HCT116 (cell line): ENCODE data around the gene GCLC. TPM values are rescaled to one million over a fixed set of nuclear protein-coding genes. Genes with fewer than 3 reads are reported as not detected.

ENCODE experiments used
- ATAC-seq: fragments of 200-7000 bp; cut with Tn5 transposase; 2 replicates; pipeline ENCODE4 v1.9.1; 2020; ENCODE audit warnings: mild to moderate bottlenecking, moderate library complexity
- BruUV-seq: library from RNA; stranded (reverse); fragments of 400-500 nt; replicated peaks from 2 replicates; lab custom pipeline; 2021; lab: Mats Ljungman, UMichigan
- CTCF ChIA-PET: fragments of 300-600 bp; sonication (Branson Sonifier 250); formaldehyde crosslinking; loops from one replicate; lab custom pipeline; 2021; ENCODE audit warnings: antibody characterized with exemption; lab: Charles Lee
- POLR2A ChIA-PET: fragments of 300-600, 350-600 bp; sonication (Branson Sonifier 250); formaldehyde crosslinking; loops from one replicate; lab custom pipeline; 2021; ENCODE audit warnings: antibody characterized with exemption; lab: Charles Lee
- RAD21 ChIA-PET, 2 experiments: fragments of 300-600 bp; sonication (Branson Sonifier 250); formaldehyde crosslinking; loops; one replicate each; lab custom pipeline; 2023; ENCODE audit warnings: low total read pairs in 2 of 2; ENCODE audit not compliant: uncharacterized antibody in 2 of 2, unreplicated experiment in 2 of 2, low non-redundant PET in 1 of 2; lab: Charles Lee
- DNase-seq: peaks from one replicate; pipeline ENCODE4 v3.0.0-alpha.2; 2010; ENCODE audit warnings: low read depth, low spot score
- H2AFZ ChIP-seq: fragments of 200-600 bp; shearing (Covaris generic), sonication (generic); 2 replicates; pipeline ENCODE4 v1.6.1; 2017; ENCODE audit warnings: low read depth, mixed run types, mixed read lengths, antibody characterized with exemption, low read length; ENCODE audit not compliant: poor library complexity, severe bottlenecking
- H3K27ac ChIP-seq: 2 replicates; pipeline ENCODE4 v1.5.1; 2012; ENCODE audit warnings: low read depth, low read length
- H3K27me3 ChIP-seq: fragments of 200-600 bp; sonication (generic); 2 replicates; pipeline ENCODE4 v1.6.1; 2016; ENCODE audit warnings: mixed run types, low read length, mixed read lengths; ENCODE audit not compliant: insufficient read depth
- H3K36me3 ChIP-seq, 2 experiments: fragments of 200-500 bp in 1 of 2; fragments of 200-600 bp in 1 of 2; sonication (Bioruptor generic) in 1 of 2; sonication (generic) in 1 of 2; 2 replicates each; pipeline versions ENCODE4 v1.5.1 to v1.6.1; 2014 to 2016; ENCODE audit warnings: low read length in 2 of 2, inconsistent platforms in 1 of 2, mixed read lengths in 1 of 2, mixed run types in 1 of 2; ENCODE audit not compliant: insufficient read depth in 2 of 2, control insufficient read depth in 1 of 2
- H3K4me1 ChIP-seq, 2 experiments: fragments of 200-600 bp in 1 of 2; sonication (generic) in 1 of 2; 2 replicates each; pipeline versions ENCODE4 v1.5.1 to v1.6.1; 2012 to 2017; ENCODE audit warnings: low read length in 2 of 2, inconsistent platforms in 1 of 2, mild to moderate bottlenecking in 1 of 2, mixed read lengths in 1 of 2, mixed run types in 1 of 2, moderate library complexity in 1 of 2; ENCODE audit not compliant: insufficient read depth in 2 of 2, control insufficient read depth in 1 of 2
- H3K4me2 ChIP-seq: fragments of 200-600 bp; sonication (generic); 2 replicates; pipeline ENCODE4 v1.6.1; 2017; ENCODE audit warnings: mixed run types, low read length, mixed read lengths
- H3K4me3 ChIP-seq, 2 experiments: fragments of 200-600 bp in 1 of 2; sonication (generic) in 1 of 2; replicated peaks in 1 of 2; 2 replicates each; pipeline ENCODE4 v1.5.1; 2011 to 2016; ENCODE audit warnings: low read length in 2 of 2, control low read depth in 1 of 2, low read depth in 1 of 2, mild to moderate bottlenecking in 1 of 2, mixed read lengths in 1 of 2, mixed run types in 1 of 2
- H3K79me2 ChIP-seq: fragments of 200-600 bp; sonication (generic); 2 replicates; pipeline ENCODE4 v1.6.1; 2017; ENCODE audit warnings: mild to moderate bottlenecking, mixed run types, low read length, moderate library complexity, mixed read lengths; ENCODE audit not compliant: insufficient read depth
- H3K9ac ChIP-seq: fragments of 200-600 bp; sonication (generic); 2 replicates; pipeline ENCODE4 v1.6.1; 2016; ENCODE audit warnings: low read length, mixed read lengths
- H3K9me2 ChIP-seq: fragments of 200-600 bp; sonication (generic), shearing (Covaris generic); 2 replicates; pipeline ENCODE4 v1.6.1; 2017; ENCODE audit warnings: mixed run types, mild to moderate bottlenecking, moderate library complexity; ENCODE audit not compliant: insufficient read depth
- H3K9me3 ChIP-seq, 2 experiments: fragments of 200-500 bp in 1 of 2; fragments of 200-600 bp in 1 of 2; sonication (Bioruptor generic) in 1 of 2; sonication (generic) in 1 of 2; 2 replicates each; pipeline ENCODE4 v1.6.1; 2014 to 2017; ENCODE audit warnings: low read length in 2 of 2, mixed read lengths in 2 of 2, inconsistent platforms in 1 of 2, low read depth in 1 of 2, mild to moderate bottlenecking in 1 of 2, mixed run types in 1 of 2, moderate library complexity in 1 of 2; ENCODE audit not compliant: control insufficient read depth in 1 of 2, insufficient read depth in 1 of 2
- H4K20me1 ChIP-seq: fragments of 200-600 bp; sonication (generic), shearing (Covaris generic); 2 replicates; pipeline ENCODE4 v1.6.1; 2017; ENCODE audit warnings: mixed run types, mild to moderate bottlenecking, moderate library complexity; ENCODE audit not compliant: insufficient read depth
- CBX3 ChIP-seq: IDR thresholded peaks from 2 replicates; pipeline ENCODE4 v1.6.1; 2012; ENCODE audit warnings: low read depth
- CEBPB ChIP-seq: IDR thresholded peaks from 2 replicates; pipeline ENCODE4 v1.6.1; 2012; ENCODE audit warnings: low read depth
- EGR1 ChIP-seq: IDR thresholded peaks from 2 replicates; pipeline ENCODE4 v1.6.1; 2012; ENCODE audit warnings: low read depth
- ELF1 ChIP-seq: IDR thresholded peaks from 2 replicates; pipeline ENCODE4 v1.6.1; 2012; ENCODE audit warnings: low read depth, borderline replicate concordance
- MAX ChIP-seq: IDR thresholded peaks from 2 replicates; pipeline ENCODE4 v1.6.1; 2012
- POLR2A ChIP-seq: IDR thresholded peaks from 2 replicates; pipeline ENCODE4 v1.7.0; 2011; ENCODE audit warnings: borderline replicate concordance; ENCODE audit not compliant: insufficient read depth, insufficient read length; ENCODE audit errors: extremely low read depth
- REST ChIP-seq: IDR thresholded peaks from 2 replicates; pipeline ENCODE4 v1.6.1; 2012; ENCODE audit warnings: low read depth
- SRF ChIP-seq: IDR thresholded peaks from 2 replicates; pipeline ENCODE4 v1.6.1; 2012; ENCODE audit warnings: low read depth
- TCF7L2 ChIP-seq: IDR thresholded peaks from 2 replicates; pipeline ENCODE4 v1.7.0; 2011; ENCODE audit warnings: borderline replicate concordance, inconsistent platforms; ENCODE audit not compliant: insufficient read depth, insufficient read length; ENCODE audit errors: extremely low read depth
- ZFX ChIP-seq: fragments of 450-650 bp; IDR thresholded peaks from 2 replicates; pipeline ENCODE4 v1.6.1; 2017
- ZNF274 ChIP-seq: fragments of 200-500 bp; sonication (Bioruptor generic); IDR thresholded peaks from 2 replicates; pipeline ENCODE4 v1.6.1; 2014; ENCODE audit warnings: mild to moderate bottlenecking, low read depth, low read length, inconsistent platforms
- intact Hi-C: fragments of 100-400 bp; cut with micrococcal nuclease; formaldehyde crosslinking; loops from 2 replicates; pipeline ENCODE4 v1.10.0; 2022
- total RNA-seq: library from RNA; stranded (reverse); gene quantifications from one replicate; pipeline ENCODE4 v1.2.1, GENCODE V29; 2021; ENCODE audit not compliant: unreplicated experiment

Gene GCLC
- total RNA-seq, 1 experiment from 2014 or later: 72.0 TPM

GRCh38 chr6:53501432-53501831 lies 43.5 kb downstream of the GCLC start:
- POLR2A ChIA-PET: no interaction called here
- no peak for ATAC-seq
- H2AFZ ChIP-seq: no peak overlapping the region
- no peaks in the 10 kb centered on the region for H3K9me2 ChIP-seq
- peaks cover 4 to 13% of the 10 kb centered on the region in 2 experiments; a peak in 2 of 4 replicates for H3K4me1 ChIP-seq
- CTCF ChIA-PET: interaction anchor here (2.2 kb wide), 1 partner anchor 8 kb away, joined by 11 read pairs; no protein-coding TSS in a partner anchor
- H4K20me1 ChIP-seq: no peaks in the 10 kb centered on the region
- H3K79me2 ChIP-seq: no peaks in the 10 kb centered on the region
- no peak overlapping the region for H3K9ac ChIP-seq
- no peak overlapping the region for H3K4me3 ChIP-seq
- DNase-seq: no peak
- no peak overlapping the region for H3K4me2 ChIP-seq
- TF ChIP-seq ZNF274: no peak
- TF ChIP-seq SRF: no peak
- TF ChIP-seq ELF1: no peak
- TF ChIP-seq ZFX: no peak
- TF ChIP-seq MAX: no peak
- no peak for TF ChIP-seq CBX3
- no peak for TF ChIP-seq TCF7L2
- no peak for TF ChIP-seq CEBPB
- TF ChIP-seq EGR1: no peak
- TF ChIP-seq POLR2A: no peak
- TF ChIP-seq REST: no peak
- no TSS peak for BruUV-seq
- H3K27ac ChIP-seq: no peak overlapping the region
- intact Hi-C loops: no loop called here
- RAD21 ChIA-PET: no interaction called here
- no peaks in the 10 kb centered on the region for H3K27me3 ChIP-seq
- H3K9me3 ChIP-seq: no peaks in the 10 kb centered on the region
- peaks cover 38 to 40% of the 10 kb centered on the region in 2 experiments; a peak in 3 of 4 replicates for H3K36me3 ChIP-seq
